K562 (cell line): ENCODE results near the gene NRXN2. TPM values are rescaled to one million over a fixed set of nuclear protein-coding genes. Genes with fewer than 3 reads are reported as not detected.

Experiments
- ATAC-seq: fragments of 200-7000 bp; cut with Tn5 transposase; 3 replicates; pipeline ENCODE4 v1.9.1; 2020; ENCODE audit warnings: moderate library complexity
- BruUV-seq: library from RNA; stranded (reverse); fragments of 400-500 nt; replicated peaks from 2 replicates; lab custom pipeline; 2021; lab: Mats Ljungman, UMichigan
- CTCF ChIA-PET: fragments of 300-600 bp; formaldehyde crosslinking; extraction: SDS; loops from one replicate; lab custom pipeline; 2021; ENCODE audit warnings: low intra/inter-chr PET ratio; lab: Yijun Ruan, JAX
- POLR2A ChIA-PET: fragments of 300-600, 350-650 bp; sonication (Branson Sonifier 250); formaldehyde crosslinking; extraction: SDS; loops from one replicate; lab custom pipeline; 2021; ENCODE audit warnings: antibody characterized with exemption, inconsistent platforms; lab: Yijun Ruan, JAX
- DNase-seq, 4 experiments: peaks; one replicate each; pipeline versions ENCODE4 v3.0.0 to v3.0.0-alpha.2; 2011 to 2018; ENCODE audit warnings: low spot score in 3 of 4, mixed read lengths in 3 of 4; ENCODE audit errors: extremely low read depth in 1 of 4
- FAIRE-seq: peaks from 2 replicates; lab custom pipeline; 2011; peaks lifted over from hg19 to GRCh38; lab: Jason Lieb, UNC
- H2AFZ ChIP-seq: 2 replicates; pipeline ENCODE4 v1.6.0; 2011; ENCODE audit warnings: low read depth, low read length, control low read depth, inconsistent platforms
- H3K27ac ChIP-seq: fragments of 200-600 bp; 3 replicates; pipeline ENCODE4 v1.8.0; 2011; ENCODE audit warnings: low read depth, mild to moderate bottlenecking, control low read depth, inconsistent platforms, low read length, moderate library complexity, mixed read lengths; ENCODE audit errors: extremely low read depth
- H3K27me3 ChIP-seq, 2 experiments: fragments of 300-600 bp in 1 of 2; 2 replicates in 1 of 2; 3 replicates in 1 of 2; pipeline versions ENCODE4 v1.6.0 to v1.8.0; 2011; ENCODE audit warnings: inconsistent platforms in 2 of 2, low read length in 2 of 2, mild to moderate bottlenecking in 1 of 2, mixed read lengths in 1 of 2, moderate library complexity in 1 of 2; ENCODE audit not compliant: control insufficient read depth in 2 of 2, insufficient read depth in 2 of 2
- H3K36me3 ChIP-seq: fragments of 300-600 bp; 3 replicates; pipeline ENCODE4 v1.8.0; 2011; ENCODE audit warnings: mild to moderate bottlenecking, low read length, inconsistent platforms; ENCODE audit not compliant: control insufficient read depth, insufficient read depth
- H3K4me1 ChIP-seq, 2 experiments: fragments of 200-600 bp in 1 of 2; replicated peaks in 1 of 2; 2 replicates in 1 of 2; 3 replicates in 1 of 2; pipeline versions ENCODE4 v1.5.1 to v1.8.0; 2011; ENCODE audit warnings: inconsistent platforms in 2 of 2, low read length in 2 of 2, mild to moderate bottlenecking in 1 of 2, mixed read lengths in 1 of 2, moderate library complexity in 1 of 2; ENCODE audit not compliant: control insufficient read depth in 2 of 2, insufficient read depth in 2 of 2
- H3K4me2 ChIP-seq: 2 replicates; pipeline ENCODE4 v1.6.1; 2011; ENCODE audit warnings: low read length, control low read depth, inconsistent platforms, mixed read lengths; ENCODE audit not compliant: insufficient read depth
- H3K4me3 ChIP-seq: fragments of 200-600 bp; sonication (generic), shearing (Covaris generic); 2 replicates; pipeline ENCODE4 v1.5.1; 2016; ENCODE audit warnings: control low read depth, inconsistent platforms
- H3K79me2 ChIP-seq: fragments of 200-600 bp; 3 replicates; pipeline ENCODE4 v1.8.0; 2011; ENCODE audit warnings: low read length, inconsistent platforms; ENCODE audit not compliant: control insufficient read depth, insufficient read depth
- H3K9ac ChIP-seq, 2 experiments: 2 replicates each; pipeline versions ENCODE4 v1.6.0 to v1.6.1; 2011; ENCODE audit warnings: low read depth in 2 of 2, low read length in 2 of 2, control low read depth in 1 of 2, inconsistent platforms in 1 of 2, mild to moderate bottlenecking in 1 of 2, mixed read lengths in 1 of 2; ENCODE audit not compliant: insufficient read depth in 1 of 2
- H3K9me1 ChIP-seq: one replicate; pipeline ENCODE4 v1.6.0; 2011; ENCODE audit warnings: inconsistent platforms, mild to moderate bottlenecking, low read length, moderate library complexity; ENCODE audit not compliant: control insufficient read depth, insufficient read depth
- H3K9me3 ChIP-seq: replicated peaks from 2 replicates; pipeline ENCODE4 v1.5.1; 2011; ENCODE audit warnings: low read depth, low read length, inconsistent platforms; ENCODE audit not compliant: control insufficient read depth, insufficient read depth
- H4K20me1 ChIP-seq: replicated peaks from 2 replicates; pipeline ENCODE4 v1.6.1; 2011; ENCODE audit warnings: low read length, inconsistent platforms, mixed read lengths; ENCODE audit not compliant: control insufficient read depth, insufficient read depth
- ETS2 ChIP-seq: IDR thresholded peaks from 2 replicates; pipeline ENCODE4 v1.6.1; 2016; ENCODE audit warnings: borderline replicate concordance, missing genetic modification characterization, mild to moderate bottlenecking, moderate library complexity, missing compliant biosample characterization; ENCODE audit not compliant: poor library complexity, severe bottlenecking
- FOXP1 ChIP-seq: sonication (generic); formaldehyde crosslinking; IDR thresholded peaks from 2 replicates; pipeline ENCODE4 v1.8.0; 2022; ENCODE audit warnings: mild to moderate bottlenecking, missing genetic modification reagents
- GABPB1 ChIP-seq: sonication (generic); formaldehyde crosslinking; IDR thresholded peaks from 2 replicates; pipeline ENCODE4 v1.8.0; 2022; ENCODE audit warnings: mild to moderate bottlenecking, missing genetic modification reagents
- MEF2D ChIP-seq: conservative IDR thresholded peaks from 2 replicates; pipeline ENCODE4 v1.6.1; 2016; ENCODE audit warnings: low read depth, missing genetic modification characterization, missing compliant biosample characterization
- RBM39 ChIP-seq: fragments of 200-400 bp; formaldehyde crosslinking; optimal IDR thresholded peaks from 2 replicates; pipeline ENCODE3; 2018; ENCODE audit warnings: low read depth, low read length
- SIN3B ChIP-seq: fragments of 450-650 bp; IDR thresholded peaks from 2 replicates; pipeline ENCODE4 v1.6.1; 2017; ENCODE audit warnings: low read depth, mild to moderate bottlenecking, moderate library complexity
- SMARCC2 ChIP-seq: fragments of 450-650 bp; IDR thresholded peaks from 2 replicates; pipeline ENCODE4 v1.6.1; 2017; ENCODE audit warnings: antibody characterized with exemption, moderate library complexity, mild to moderate bottlenecking, low read depth
- WGBS: fragments of 100-300 bp; shearing (Covaris generic); methylation state at CpG from one replicate; pipeline ENCODE4 v1.1.6; 2016; ENCODE audit warnings: low coverage, mixed read lengths; ENCODE audit not compliant: insufficient coverage; ENCODE audit errors: missing lambda C conversion rate; 5-methylcytosine and 5-hydroxymethylcytosine counted together
- in situ Hi-C: fragments of 300-500 bp; cut with MboI; formaldehyde crosslinking; loops from 4 replicates; pipeline ENCODE4 v1.15.0; 2018; ENCODE audit warnings: inconsistent platforms, mixed read lengths
- intact Hi-C: fragments of 100-400 bp; cut with micrococcal nuclease; formaldehyde crosslinking; loops from 2 replicates; pipeline ENCODE4 v1.14.2; 2022
- polyA plus RNA-seq, 8 experiments: library from polyadenylated mRNA; depleted of rRNA in 4 of 8; stranded (reverse) in 5 of 8; unstranded in 3 of 8; fragments of >200 nt; fragmentation: Nextera tagmentation in 2 of 8; fragmentation: Illumina TruSeq in 1 of 8; extraction: Ambion mirVana in 2 of 8; extraction: Trizol in 1 of 8; gene quantifications; 2 replicates each; pipeline versions ENCODE4 v1.2.1 to v1.2.3, GENCODE V29; 2011 to 2014; ENCODE audit warnings: inconsistent platforms in 1 of 8, missing spikeins in 1 of 8
- total RNA-seq, 7 experiments: library from RNA; depleted of rRNA in 6 of 7; stranded (reverse); fragments of >200 nt in 6 of 7; fragmentation: Illumina TruSeq in 2 of 7; extraction: Trizol in 2 of 7; gene quantifications; 2 replicates each; pipeline versions ENCODE4 v1.2.1 to v1.2.3, GENCODE V29; 2011 to 2021; ENCODE audit warnings: low replicate concordance in 1 of 7
- TF ChIP-seq, protein P1 (sequence below): fragments of 250-450 bp; sonication (Bioruptor Pico); IDR thresholded peaks from 2 replicates; pipeline ENCODE4 v1.8.0; 2022; ENCODE audit warnings: inconsistent platforms, mild to moderate bottlenecking, moderate library complexity, borderline replicate concordance
- TF ChIP-seq, protein P2 (sequence below): sonication (generic); formaldehyde crosslinking; IDR thresholded peaks from 2 replicates; pipeline ENCODE4 v1.8.0; 2023; ENCODE audit warnings: mild to moderate bottlenecking, missing genetic modification reagents
- TF ChIP-seq, protein P3 (sequence below): fragments of 200-400 bp; formaldehyde crosslinking; IDR thresholded peaks from 2 replicates; pipeline ENCODE4 v1.6.1; 2017; ENCODE audit warnings: mild to moderate bottlenecking, low read depth, low read length, moderate library complexity
- TF ChIP-seq, protein P4 (sequence below): sonication (generic); formaldehyde crosslinking; IDR thresholded peaks from 2 replicates; pipeline ENCODE4 v1.8.0; 2022; ENCODE audit warnings: missing genetic modification reagents, mild to moderate bottlenecking, borderline replicate concordance
- TF ChIP-seq, protein P5 (sequence below): fragments of 450-650 bp; IDR thresholded peaks from one replicate; pipeline ENCODE4 v1.6.1; 2018; ENCODE audit warnings: mild to moderate bottlenecking, moderate library complexity; ENCODE audit not compliant: partially characterized antibody

Gene NRXN2
- total and polyA plus RNA-seq, 9 of the 15 experiments (the other 6 are each of a cell fraction or from before 2014, with no cell fraction given) = 0.07 to 0.47 (median 0.15) TPM; not detected in 4

DNA sequence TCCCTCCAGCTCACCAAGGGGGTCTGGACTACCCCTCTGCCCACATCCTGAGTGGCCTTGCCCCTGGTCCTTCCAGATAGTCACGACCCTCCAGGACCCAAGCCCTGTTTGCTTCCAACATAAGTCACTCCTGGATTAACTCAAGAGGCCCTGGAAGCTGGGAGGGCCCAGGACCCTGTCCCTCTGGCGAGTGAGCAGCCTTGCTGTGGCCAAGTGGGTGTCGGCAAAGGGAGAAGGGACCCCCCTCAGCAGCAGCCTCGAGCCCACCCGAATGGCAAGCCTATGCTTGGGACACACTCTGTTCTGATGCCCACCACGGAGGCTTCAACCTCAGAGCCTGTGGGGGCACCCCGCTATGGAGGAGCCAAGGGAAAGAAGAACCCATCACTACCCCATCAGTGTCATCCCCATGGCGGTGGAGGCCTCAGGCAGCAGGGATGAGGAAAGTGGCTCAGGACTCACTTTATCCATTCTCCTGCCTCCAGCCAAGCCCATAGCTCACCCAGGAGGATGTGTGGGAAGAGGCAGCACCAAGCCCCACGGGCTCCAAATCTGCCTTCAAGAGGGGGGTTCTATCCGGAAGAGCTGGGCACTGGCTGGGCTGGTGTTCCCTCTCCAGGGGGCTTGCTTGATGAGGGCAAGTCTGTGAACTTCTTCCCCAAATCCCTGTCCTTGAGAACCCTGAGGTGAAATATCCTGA is 119.4 kb downstream of the NRXN2 start:
- H3K9me1 ChIP-seq = no peaks in the 10 kb centered on the region
- POLR2A ChIA-PET = interaction anchor here (0.7 to 1.1 kb wide), 3 partner anchors 11 to 50 kb away, joined by 3 to 4 read pairs (median 3); no protein-coding TSS in a partner anchor
- peaks cover 0 to 27% of the 10 kb centered on the region in 2 experiments; a peak in 3 of 5 replicates for H3K4me1 ChIP-seq
- H3K4me2 ChIP-seq = no peak overlapping the region
- in situ Hi-C loops (no loop called here), intact Hi-C loops (no loop called here)
- H3K27ac ChIP-seq = no peak overlapping the region
- no peak for FAIRE-seq
- no peak overlapping the region for H3K9ac ChIP-seq
- H3K79me2 ChIP-seq = no peaks in the 10 kb centered on the region
- 0% methylated on average over 10 of the region's 10 CpGs for WGBS
- BruUV-seq = no TSS peak
- peaks cover 7 to 54% of the 10 kb centered on the region in 2 experiments; a peak in 4 of 5 replicates for H3K27me3 ChIP-seq
- H3K4me3 ChIP-seq = no peak overlapping the region
- CTCF ChIA-PET = no interaction called here
- no peak overlapping the region for H2AFZ ChIP-seq
- no peaks in the 10 kb centered on the region for H3K36me3 ChIP-seq
- DNase-seq = no peak
- peaks cover 10% of the 10 kb centered on the region for H4K20me1 ChIP-seq
- no peaks in the 10 kb centered on the region for H3K9me3 ChIP-seq
- ATAC-seq = no peak
- TF ChIP-seq, protein P1, sequence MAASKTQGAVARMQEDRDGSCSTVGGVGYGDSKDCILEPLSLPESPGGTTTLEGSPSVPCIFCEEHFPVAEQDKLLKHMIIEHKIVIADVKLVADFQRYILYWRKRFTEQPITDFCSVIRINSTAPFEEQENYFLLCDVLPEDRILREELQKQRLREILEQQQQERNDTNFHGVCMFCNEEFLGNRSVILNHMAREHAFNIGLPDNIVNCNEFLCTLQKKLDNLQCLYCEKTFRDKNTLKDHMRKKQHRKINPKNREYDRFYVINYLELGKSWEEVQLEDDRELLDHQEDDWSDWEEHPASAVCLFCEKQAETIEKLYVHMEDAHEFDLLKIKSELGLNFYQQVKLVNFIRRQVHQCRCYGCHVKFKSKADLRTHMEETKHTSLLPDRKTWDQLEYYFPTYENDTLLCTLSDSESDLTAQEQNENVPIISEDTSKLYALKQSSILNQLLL (CRISPR knock-in tag) = no peak
- TF ChIP-seq, protein P2, sequence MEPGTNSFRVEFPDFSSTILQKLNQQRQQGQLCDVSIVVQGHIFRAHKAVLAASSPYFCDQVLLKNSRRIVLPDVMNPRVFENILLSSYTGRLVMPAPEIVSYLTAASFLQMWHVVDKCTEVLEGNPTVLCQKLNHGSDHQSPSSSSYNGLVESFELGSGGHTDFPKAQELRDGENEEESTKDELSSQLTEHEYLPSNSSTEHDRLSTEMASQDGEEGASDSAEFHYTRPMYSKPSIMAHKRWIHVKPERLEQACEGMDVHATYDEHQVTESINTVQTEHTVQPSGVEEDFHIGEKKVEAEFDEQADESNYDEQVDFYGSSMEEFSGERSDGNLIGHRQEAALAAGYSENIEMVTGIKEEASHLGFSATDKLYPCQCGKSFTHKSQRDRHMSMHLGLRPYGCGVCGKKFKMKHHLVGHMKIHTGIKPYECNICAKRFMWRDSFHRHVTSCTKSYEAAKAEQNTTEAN = no peak
- no peak for TF ChIP-seq GABPB1 (CRISPR knock-in tag)
- no peak for TF ChIP-seq FOXP1 (CRISPR knock-in tag)
- TF ChIP-seq, protein P3, sequence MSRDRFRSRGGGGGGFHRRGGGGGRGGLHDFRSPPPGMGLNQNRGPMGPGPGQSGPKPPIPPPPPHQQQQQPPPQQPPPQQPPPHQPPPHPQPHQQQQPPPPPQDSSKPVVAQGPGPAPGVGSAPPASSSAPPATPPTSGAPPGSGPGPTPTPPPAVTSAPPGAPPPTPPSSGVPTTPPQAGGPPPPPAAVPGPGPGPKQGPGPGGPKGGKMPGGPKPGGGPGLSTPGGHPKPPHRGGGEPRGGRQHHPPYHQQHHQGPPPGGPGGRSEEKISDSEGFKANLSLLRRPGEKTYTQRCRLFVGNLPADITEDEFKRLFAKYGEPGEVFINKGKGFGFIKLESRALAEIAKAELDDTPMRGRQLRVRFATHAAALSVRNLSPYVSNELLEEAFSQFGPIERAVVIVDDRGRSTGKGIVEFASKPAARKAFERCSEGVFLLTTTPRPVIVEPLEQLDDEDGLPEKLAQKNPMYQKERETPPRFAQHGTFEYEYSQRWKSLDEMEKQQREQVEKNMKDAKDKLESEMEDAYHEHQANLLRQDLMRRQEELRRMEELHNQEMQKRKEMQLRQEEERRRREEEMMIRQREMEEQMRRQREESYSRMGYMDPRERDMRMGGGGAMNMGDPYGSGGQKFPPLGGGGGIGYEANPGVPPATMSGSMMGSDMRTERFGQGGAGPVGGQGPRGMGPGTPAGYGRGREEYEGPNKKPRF = no peak
- TF ChIP-seq, protein P4, sequence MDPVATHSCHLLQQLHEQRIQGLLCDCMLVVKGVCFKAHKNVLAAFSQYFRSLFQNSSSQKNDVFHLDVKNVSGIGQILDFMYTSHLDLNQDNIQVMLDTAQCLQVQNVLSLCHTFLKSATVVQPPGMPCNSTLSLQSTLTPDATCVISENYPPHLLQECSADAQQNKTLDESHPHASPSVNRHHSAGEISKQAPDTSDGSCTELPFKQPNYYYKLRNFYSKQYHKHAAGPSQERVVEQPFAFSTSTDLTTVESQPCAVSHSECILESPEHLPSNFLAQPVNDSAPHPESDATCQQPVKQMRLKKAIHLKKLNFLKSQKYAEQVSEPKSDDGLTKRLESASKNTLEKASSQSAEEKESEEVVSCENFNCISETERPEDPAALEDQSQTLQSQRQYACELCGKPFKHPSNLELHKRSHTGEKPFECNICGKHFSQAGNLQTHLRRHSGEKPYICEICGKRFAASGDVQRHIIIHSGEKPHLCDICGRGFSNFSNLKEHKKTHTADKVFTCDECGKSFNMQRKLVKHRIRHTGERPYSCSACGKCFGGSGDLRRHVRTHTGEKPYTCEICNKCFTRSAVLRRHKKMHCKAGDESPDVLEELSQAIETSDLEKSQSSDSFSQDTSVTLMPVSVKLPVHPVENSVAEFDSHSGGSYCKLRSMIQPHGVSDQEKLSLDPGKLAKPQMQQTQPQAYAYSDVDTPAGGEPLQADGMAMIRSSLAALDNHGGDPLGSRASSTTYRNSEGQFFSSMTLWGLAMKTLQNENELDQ = no peak
- no peak for TF ChIP-seq SMARCC2
- TF ChIP-seq MEF2D (tag) = no peak
- no peak for TF ChIP-seq SIN3B
- no peak for TF ChIP-seq ETS2 (tag)
- TF ChIP-seq, protein P5, sequence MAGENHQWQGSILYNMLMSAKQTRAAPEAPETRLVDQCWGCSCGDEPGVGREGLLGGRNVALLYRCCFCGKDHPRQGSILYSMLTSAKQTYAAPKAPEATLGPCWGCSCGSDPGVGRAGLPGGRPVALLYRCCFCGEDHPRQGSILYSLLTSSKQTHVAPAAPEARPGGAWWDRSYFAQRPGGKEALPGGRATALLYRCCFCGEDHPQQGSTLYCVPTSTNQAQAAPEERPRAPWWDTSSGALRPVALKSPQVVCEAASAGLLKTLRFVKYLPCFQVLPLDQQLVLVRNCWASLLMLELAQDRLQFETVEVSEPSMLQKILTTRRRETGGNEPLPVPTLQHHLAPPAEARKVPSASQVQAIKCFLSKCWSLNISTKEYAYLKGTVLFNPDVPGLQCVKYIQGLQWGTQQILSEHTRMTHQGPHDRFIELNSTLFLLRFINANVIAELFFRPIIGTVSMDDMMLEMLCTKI = no peak
- no peak for TF ChIP-seq RBM39
